Right hindlimb (tissue), 1 donor: ENCODE data around the gene IRF5.
"Not testable (repeated sequence)": the region's sequence is repeated elsewhere in the genome, so short reads cannot be mapped to it uniquely, and the experiment has no call there.

Experiments
- DNase-seq: peaks from one replicate; pipeline ENCODE4 v3.0.0-alpha.2; 2018

IRF5 gene

GRCh38 chr7:128968624-128969023, 30.9 kb downstream of the IRF5 start:
- DNase-seq = no peak

DNA sequence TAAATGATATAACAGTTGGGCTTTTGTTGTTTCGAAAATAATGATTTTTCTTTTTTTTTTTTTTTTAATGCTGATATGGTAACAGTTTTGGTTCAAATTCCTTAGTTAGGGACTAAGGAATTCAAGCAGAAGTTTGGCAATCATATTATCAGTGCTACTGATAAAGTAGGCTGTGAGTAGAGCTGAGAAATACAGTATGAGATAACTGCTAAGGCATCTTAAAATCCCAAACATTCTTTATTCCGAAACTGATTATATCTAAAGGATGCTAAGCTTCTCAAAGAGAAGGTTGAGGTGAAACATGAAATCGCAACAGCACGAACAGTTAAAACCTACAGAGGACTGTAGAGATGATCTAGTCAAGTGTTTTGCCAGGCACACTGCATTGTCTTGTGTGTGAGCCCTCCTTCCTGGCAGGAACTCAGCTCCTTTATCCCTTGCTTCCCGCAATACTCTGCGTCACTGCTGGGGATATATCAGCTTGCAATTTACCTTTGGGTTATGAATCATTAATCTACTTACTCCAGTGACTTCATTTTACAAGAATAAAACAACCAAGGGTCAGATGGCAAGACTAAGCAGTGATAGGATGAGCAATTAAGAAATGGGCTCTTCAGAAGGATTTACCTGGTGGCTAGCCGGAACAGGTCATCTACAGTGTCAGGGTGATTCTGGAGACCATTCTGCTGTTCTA, 36.7 kb downstream of the IRF5 start:
- DNase-seq = no peak

DNA sequence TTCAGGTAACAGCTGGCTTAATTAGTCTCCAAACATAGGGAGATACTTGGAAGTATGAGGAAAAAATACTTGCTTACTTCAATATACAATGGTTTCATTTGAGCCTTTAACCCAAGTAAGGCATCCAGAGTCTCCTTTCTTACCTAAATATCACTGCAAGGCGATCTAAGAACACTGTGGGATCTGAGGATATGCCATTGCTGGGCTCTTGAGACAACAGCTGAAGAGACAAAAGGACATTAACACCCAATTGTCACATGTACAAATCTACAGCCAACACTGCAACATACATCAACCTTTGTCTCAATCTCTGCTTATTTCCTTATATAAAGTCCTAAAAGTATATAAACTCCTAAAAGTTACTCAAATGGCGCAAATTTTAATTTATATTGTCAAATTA, 44.4 kb downstream of the IRF5 start:
- DNase-seq = no peak

DNA sequence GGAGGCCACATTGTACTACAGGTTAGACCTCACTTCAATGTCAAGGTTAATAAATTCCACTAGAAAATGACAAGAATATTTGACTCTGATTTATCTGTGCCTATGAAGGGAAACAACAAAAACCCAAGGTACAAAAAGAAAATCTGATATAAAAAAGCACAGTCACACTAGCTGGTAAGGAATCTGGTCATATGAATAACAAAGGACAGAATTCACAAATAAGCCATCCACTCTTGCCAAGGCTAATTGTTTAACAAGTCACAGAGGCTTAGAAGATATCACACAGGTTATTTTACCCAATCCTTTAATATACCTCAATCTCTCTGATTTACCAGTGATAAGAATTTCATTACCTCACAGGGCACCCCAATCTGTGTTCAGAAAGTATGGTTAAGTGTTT, 47.9 kb downstream of the IRF5 start:
- DNase-seq = no peak

- DNase-seq = no peak
Measured at GRCh38 chr7:128986609-128987008, 48.9 kb downstream of the IRF5 start.

DNA sequence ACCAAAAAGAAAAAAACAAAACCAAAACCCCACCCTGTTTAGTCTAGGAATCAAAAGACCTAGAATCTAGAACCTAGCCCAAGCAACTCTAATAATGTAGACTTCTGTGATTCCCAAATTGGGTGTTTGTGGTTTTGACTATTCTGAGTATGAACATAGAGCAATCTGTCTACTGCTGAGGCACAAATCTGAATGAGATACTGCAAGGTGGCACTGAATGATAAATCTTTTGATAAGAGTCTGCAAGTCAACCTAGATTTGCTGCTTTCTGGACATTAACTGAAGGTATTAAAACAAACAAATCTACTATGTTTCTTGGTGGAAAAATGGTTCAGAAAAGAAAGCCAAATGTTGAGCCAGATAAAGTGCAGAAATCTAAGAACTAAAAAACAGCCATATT, 50.6 kb downstream of the IRF5 start:
- no peak for DNase-seq

GRCh38 chr7:128989961-128990360, 52.2 kb downstream of the IRF5 start:
- no peak for DNase-seq

GRCh38 chr7:128993419-128993818, 55.7 kb downstream of the IRF5 start:
- no peak for DNase-seq

DNA sequence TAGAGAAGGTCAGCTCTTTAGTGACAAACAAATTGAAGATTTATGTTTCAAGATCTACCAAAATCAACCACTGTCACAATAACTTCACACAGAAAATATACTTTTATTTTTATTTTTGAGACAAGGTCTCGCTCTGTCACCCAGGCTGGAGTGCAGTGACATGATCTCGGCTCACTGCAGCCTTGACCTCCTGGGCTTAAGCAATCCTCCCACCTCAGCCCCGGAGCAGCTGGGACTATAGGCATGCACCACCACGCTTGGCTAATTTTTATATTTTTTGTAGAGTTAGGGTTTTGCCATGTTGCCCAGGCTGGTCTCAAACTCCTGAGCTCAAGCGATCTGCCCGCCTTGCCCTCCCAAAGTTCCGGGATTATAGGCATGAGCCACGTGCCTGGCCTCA, 56.8 kb downstream of the IRF5 start:
- not testable (repeated sequence) for DNase-seq

GRCh38 chr7:128997181-128997580, 59.5 kb downstream of the IRF5 start:
- no peak for DNase-seq
